Activated gamma-delta T cell (primary cell): ENCODE data around the gene LAMA3.

Source experiments
- DNase-seq: peaks from one replicate; lab custom pipeline; 2025; lab: John Stamatoyannopoulos, UW

LAMA3 gene

DNA sequence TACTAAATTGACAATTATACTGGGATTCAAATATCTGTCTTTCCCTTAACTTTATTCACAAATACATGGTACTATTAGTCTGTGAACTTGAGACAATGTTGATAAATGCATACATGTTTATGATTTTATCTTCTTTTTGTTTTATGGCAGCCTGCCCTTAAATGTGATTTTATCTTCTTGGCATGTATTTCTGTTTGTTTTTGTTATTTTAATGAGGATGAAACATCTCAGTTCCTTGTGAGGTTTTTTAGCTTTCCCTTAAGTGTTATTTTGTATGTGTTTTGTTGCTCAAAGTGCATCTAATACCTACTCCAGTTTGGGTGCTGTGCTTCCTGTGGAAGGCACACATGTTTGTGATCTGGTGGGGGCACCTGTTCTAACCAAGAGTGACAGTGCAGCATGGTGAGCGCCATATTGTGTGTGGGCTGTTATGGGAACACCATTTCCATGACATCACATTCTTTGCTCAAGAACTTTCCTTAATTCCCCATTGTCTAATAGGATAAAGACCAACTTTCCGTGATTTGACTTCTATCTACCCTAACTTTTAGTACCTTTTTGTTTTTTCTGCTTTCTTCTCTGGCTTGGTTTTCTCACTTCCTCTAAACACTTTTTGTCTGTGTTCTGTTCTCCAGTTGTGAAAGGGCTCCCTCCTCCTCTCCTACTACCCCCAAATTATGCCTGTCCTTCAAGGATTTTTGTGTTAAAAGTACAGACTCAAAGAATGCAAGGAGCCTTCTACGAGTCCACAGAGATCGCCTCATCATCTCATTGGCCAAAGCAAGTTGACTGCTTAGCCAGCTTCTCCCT is 163.2 kb downstream of the LAMA3 start:
- no peak for DNase-seq

DNA sequence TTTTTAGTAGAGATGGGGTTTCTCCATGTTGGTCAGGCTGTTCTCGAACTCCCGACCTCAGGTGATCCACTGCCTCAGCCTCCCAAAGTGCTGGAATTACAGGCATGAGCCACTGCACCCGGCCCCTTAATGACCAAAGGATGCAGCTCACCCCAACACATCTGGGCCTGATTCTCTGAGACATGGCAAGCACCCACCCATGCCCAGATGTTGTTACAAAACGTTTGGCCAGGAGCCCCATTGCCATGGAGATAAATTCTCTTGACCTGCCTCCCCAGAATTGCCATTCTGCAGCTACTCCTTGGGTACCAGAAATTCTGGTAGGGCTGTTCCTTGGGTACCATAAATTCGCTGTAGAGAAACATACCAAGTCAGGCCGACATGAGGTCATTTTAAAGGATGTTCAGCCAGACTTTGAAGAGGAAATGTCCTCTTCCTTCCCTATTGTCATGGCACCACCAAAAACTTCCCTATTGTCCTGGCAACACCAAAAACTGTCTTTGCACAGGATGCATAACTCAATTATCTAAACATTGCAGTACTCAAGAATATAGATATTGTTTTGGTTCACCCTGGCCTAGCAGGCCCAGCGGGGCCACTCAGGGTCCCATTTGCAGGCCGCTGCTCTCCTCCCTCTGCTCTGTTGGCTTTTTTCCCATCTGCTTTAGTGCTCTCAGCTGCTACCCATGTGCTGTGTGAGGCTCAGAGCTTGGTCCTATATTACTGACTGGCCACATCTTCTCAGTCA is 164.4 kb downstream of the LAMA3 start:
- no peak for DNase-seq

DNA sequence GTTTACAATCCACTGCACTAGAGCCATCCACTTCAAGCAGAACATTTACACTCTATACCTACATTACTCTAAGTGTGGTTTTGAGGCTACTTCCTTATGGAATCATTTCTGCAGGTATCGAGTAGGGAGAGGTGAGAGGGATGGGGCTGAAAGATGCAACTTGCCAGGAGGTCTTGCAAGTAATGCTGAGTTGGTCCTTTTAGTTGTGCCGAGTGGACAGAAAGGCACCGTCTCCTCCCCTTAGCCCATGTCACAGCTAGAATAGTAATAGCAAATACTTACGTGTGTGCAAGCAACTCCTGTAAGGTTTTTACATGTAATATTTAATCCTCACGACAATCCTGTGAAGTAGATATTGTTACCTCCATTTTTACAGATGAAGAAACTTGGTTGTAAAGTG is 166.5 kb downstream of the LAMA3 start:
- no peak for DNase-seq

GRCh38 chr18:23856466-23857163 is 167.4 kb downstream of the LAMA3 start:
- DNase-seq, result no peak

DNA sequence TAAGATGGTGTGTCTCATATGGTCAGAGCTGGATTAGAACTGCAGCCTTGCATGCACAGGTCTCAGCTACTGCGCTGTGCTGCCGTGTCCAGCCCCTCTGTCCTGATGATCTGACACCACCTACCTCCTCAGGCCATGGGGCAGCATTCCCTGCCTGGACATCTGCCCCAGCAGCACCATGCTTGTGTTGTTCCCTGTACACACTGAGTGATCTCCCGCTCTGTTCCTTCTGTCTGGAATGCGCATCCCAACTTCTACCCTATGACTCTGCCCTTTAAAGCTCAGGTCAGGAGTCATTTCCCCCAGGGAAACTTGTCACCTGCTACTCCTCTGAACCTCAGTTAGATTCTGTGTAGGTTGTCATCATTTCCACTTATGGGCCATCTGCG is 167.9 kb downstream of the LAMA3 start:
- DNase-seq, result no peak

DNA sequence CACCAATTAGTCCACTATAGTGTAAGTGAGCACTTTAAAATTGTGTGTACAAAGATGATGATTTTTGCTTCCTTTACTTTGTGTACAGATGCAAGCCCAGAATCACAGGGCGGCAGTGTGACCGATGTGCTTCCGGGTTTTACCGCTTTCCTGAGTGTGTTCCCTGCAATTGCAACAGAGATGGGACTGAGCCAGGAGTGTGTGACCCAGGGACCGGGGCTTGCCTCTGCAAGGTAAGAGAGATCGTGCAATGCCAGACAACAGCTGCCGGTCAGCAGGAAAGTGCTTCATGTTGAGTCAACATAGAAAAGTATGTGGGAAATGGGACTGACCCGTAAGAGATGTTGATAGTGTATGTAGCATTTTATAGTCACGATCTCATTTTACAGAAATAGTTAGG is 168.5 kb downstream of the LAMA3 start:
- DNase-seq, result no peak

DNA sequence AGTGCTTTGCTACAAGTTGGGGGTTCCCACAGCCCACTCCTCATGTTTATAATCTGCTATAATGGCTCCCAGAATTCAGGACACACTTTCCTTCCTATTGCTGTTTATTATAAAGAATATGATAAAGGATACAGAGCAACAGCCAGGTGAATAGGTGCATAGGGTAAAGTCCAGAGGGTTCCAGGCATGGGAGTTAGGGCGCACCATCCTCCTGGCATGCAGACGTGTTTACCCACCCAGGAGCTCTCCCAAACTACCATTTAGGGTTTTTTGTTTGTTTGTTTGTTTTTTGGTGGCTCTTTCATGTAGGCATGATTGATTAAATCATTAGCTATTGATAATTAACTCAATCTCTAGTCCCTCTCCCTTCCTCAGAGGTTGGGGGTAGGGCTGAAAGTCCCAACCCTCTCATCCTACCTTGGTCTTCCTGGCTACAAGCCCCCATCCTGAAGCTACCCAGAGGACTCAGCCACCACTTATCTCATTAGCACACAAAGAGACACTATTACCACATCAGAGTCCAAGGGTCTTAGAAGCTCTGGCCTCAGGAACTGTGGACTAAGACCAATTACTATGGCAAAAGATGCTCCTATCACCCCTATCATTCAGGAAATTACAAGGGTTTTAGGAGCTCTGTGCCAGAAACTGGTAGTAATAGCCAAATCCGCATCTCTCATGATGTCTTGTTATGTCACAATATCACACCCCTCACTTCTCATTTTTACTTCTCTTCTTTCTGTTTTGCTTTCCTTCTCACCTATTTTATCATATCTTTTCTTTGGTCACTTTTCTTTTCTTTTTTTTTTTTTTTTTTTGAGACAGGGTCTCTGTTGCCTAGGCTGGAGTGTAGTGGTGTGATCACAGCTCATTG is 170.4 kb downstream of the LAMA3 start:
- no peak for DNase-seq

- no peak for DNase-seq
Observed at GRCh38 chr18:23861326-23861725, 172.1 kb downstream of the LAMA3 start.

DNA sequence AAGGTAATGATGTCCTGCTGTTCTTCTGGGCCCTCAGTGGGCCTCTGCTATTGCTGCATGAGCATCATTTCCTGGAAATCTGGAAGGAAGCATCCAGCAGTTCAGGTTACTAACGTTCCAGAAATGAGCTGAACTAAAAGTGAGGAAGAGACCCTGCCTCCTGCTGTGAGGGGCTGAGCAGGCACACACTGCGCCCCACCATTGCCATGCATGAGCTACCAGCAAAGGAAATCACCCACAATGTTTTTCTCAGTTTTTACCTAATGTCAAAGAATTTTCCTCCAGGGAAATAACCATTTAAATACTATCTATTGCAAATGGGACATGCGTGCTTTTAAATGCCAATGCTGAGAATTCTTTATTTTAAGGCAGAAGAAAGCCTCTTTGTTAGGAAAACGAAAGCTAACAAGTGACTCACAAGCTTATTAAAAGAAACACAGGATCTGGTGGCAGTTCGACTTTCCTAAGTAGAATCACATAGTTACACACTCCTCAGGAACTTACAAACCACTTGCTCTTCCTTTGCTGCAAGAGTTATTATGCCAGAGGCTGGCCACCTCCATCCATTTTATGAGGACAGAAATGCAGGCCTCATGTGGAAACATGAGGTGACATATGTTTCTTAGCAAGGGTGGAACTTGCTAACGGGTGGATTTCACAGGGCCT is 172.7 kb downstream of the LAMA3 start:
- DNase-seq, result no peak

DNA sequence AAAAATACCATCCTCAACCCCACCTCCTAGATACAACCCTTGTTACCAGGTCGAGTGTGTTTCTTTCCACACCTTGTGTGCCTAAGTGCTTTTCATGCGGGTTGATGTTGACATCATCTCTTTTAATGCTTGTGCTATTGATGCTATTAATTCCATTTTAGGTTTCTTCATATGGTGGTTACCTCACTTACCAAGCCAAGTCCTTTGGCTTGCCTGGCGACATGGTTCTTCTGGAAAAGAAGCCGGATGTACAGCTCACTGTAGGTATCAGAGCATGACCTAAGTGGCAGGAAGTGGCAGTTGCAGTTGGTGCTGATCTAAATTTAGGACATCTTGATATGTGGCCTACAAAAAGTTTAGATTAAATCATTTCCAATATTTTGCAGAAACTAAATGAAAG is 175.4 kb downstream of the LAMA3 start:
- no peak for DNase-seq

- DNase-seq, result no peak
Observed at GRCh38 chr18:23867006-23867405, 177.8 kb downstream of the LAMA3 start.

GRCh38 chr18:23868136-23868785 is 179.0 kb downstream of the LAMA3 start:
- no peak for DNase-seq

GRCh38 chr18:23870676-23871380 is 181.6 kb downstream of the LAMA3 start:
- DNase-seq, result no peak

DNA sequence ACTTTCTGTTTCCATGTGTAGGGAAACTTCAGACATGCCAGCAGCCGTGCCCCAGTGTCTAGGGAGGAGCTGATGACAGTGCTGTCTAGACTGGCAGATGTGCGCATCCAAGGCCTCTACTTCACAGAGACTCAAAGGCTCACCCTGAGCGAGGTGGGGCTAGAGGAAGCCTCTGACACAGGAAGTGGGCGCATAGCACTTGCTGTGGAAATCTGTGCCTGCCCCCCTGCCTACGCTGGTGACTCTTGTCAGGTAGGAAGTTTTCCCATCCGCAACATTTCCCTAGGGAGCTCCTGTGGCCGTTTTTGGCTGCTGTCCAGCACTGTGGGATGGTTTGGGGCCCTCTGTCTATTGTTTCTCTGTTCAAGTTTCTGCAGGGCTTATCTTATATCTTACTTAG is 182.2 kb downstream of the LAMA3 start:
- DNase-seq, result no peak

GRCh38 chr18:23872701-23873550 is 183.7 kb downstream of the LAMA3 start:
- DNase-seq, result peak; percentile 17

- DNase-seq, result no peak
Observed at GRCh38 chr18:23875966-23876895, 187.0 kb downstream of the LAMA3 start.

GRCh38 chr18:23876921-23877320 is 187.7 kb downstream of the LAMA3 start:
- no peak for DNase-seq

GRCh38 chr18:23877371-23877770 is 188.1 kb downstream of the LAMA3 start:
- no peak for DNase-seq
